GM21447 (cell line): ENCODE data around the gene RGS3.
"Not testable (repeated sequence)": the region's sequence is repeated elsewhere in the genome, so short reads cannot be mapped to it uniquely, and the experiment has no call there.

ENCODE experiments used
- ATAC-seq: cut with Tn5 transposase; IDR thresholded peaks from one replicate; pipeline ENCODE4 v1.9.1; 2021; ENCODE audit not compliant: unreplicated experiment

The RGS3 gene

GRCh38 chr9:113631871-113632665, 168.5 kb downstream of the RGS3 start:
- ATAC-seq = no peak

- no peak for ATAC-seq
Observed at GRCh38 chr9:113632776-113633590, 169.5 kb downstream of the RGS3 start.

- no peak for ATAC-seq
Observed at GRCh38 chr9:113633782-113634595, 170.5 kb downstream of the RGS3 start.

GRCh38 chr9:113634596-113635515, 171.3 kb downstream of the RGS3 start:
- ATAC-seq = no peak

- ATAC-seq = no peak
Observed at GRCh38 chr9:113635586-113635985, 172.1 kb downstream of the RGS3 start.

GRCh38 chr9:113636165-113636564, 172.6 kb downstream of the RGS3 start:
- no peak for ATAC-seq

- no peak for ATAC-seq
Observed at GRCh38 chr9:113636693-113637092, 173.2 kb downstream of the RGS3 start.

GRCh38 chr9:113638490-113638889, 175.0 kb downstream of the RGS3 start:
- ATAC-seq = no peak

GRCh38 chr9:113638897-113639296, 175.4 kb downstream of the RGS3 start:
- ATAC-seq = no peak

GRCh38 chr9:113639411-113639970, 176.0 kb downstream of the RGS3 start:
- not testable (repeated sequence) for ATAC-seq

- ATAC-seq = no peak
Observed at GRCh38 chr9:113640418-113640817, 176.9 kb downstream of the RGS3 start.

GRCh38 chr9:113641100-113641885, 177.8 kb downstream of the RGS3 start:
- no peak for ATAC-seq

- ATAC-seq = no peak
Observed at GRCh38 chr9:113644321-113644720, 180.8 kb downstream of the RGS3 start.

GRCh38 chr9:113645227-113645977, 181.9 kb downstream of the RGS3 start:
- no peak for ATAC-seq

- no peak for ATAC-seq
Observed at GRCh38 chr9:113645978-113646253, 182.4 kb downstream of the RGS3 start.

GRCh38 chr9:113646491-113646890, 183.0 kb downstream of the RGS3 start:
- ATAC-seq = no peak
